Astrocyte (in vitro differentiated cells and primary cell): ENCODE results near the gene TARBP2. TPM values are rescaled to one million over a fixed set of nuclear protein-coding genes. Genes with fewer than 3 reads are reported as not detected.

ENCODE experiments used
- DNase-seq: peaks from one replicate; pipeline ENCODE4 v3.0.0-alpha.2; 2010; ENCODE audit warnings: low read depth
- FAIRE-seq: peaks from 2 replicates; lab custom pipeline; 2011; peaks lifted over from hg19 to GRCh38; lab: Jason Lieb, UNC
- H2AFZ ChIP-seq: 2 replicates; pipeline ENCODE4 v1.6.0; 2012; ENCODE audit warnings: low read depth, low read length, inconsistent platforms
- H3K27ac ChIP-seq: 2 replicates; pipeline ENCODE4 v1.5.1; 2011; ENCODE audit warnings: low read depth, low read length, inconsistent platforms
- H3K27me3 ChIP-seq: 2 replicates; pipeline ENCODE4 v1.6.0; 2011; ENCODE audit warnings: low read length, inconsistent platforms; ENCODE audit not compliant: insufficient read depth
- H3K36me3 ChIP-seq: 2 replicates; pipeline ENCODE4 v1.5.1; 2011; ENCODE audit warnings: low read length, inconsistent platforms; ENCODE audit not compliant: insufficient read depth
- H3K4me1 ChIP-seq: 2 replicates; pipeline ENCODE4 v1.5.1; 2011; ENCODE audit warnings: low read length, inconsistent platforms; ENCODE audit not compliant: insufficient read depth
- H3K4me2 ChIP-seq: 2 replicates; pipeline ENCODE4 v1.6.0; 2012; ENCODE audit warnings: low read length, inconsistent platforms
- H3K4me3 ChIP-seq: 2 replicates; pipeline ENCODE4 v1.5.1; 2011; ENCODE audit warnings: low read depth, mild to moderate bottlenecking, low read length, inconsistent platforms; ENCODE audit not compliant: insufficient read depth
- H3K79me2 ChIP-seq: 2 replicates; pipeline ENCODE4 v1.6.0; 2012; ENCODE audit warnings: mild to moderate bottlenecking, low read length, inconsistent platforms; ENCODE audit not compliant: insufficient read depth
- H3K9ac ChIP-seq: 2 replicates; pipeline ENCODE4 v1.6.0; 2012; ENCODE audit warnings: mild to moderate bottlenecking, low read length, inconsistent platforms
- H3K9me3 ChIP-seq: 2 replicates; pipeline ENCODE4 v1.5.1; 2012; ENCODE audit warnings: low read depth, mild to moderate bottlenecking, low read length, inconsistent platforms; ENCODE audit not compliant: insufficient read depth
- H4K20me1 ChIP-seq: 2 replicates; pipeline ENCODE4 v1.6.0; 2012; ENCODE audit warnings: low read length, inconsistent platforms; ENCODE audit not compliant: insufficient read depth
- H3K27ac Mint-ChIP-seq: one replicate; pipeline ENCODE4 v1.8.0; 2021; ENCODE audit warnings: mild to moderate bottlenecking, mixed read lengths; ENCODE audit not compliant: unreplicated experiment
- H3K27me3 Mint-ChIP-seq: one replicate; pipeline ENCODE4 v1.8.0; 2021; ENCODE audit warnings: low read depth, mixed read lengths; ENCODE audit not compliant: unreplicated experiment
- H3K36me3 Mint-ChIP-seq: one replicate; pipeline ENCODE4 v1.8.0; 2021; ENCODE audit warnings: low read depth, mixed read lengths; ENCODE audit not compliant: unreplicated experiment
- H3K4me1 Mint-ChIP-seq: one replicate; pipeline ENCODE4 v1.8.0; 2021; ENCODE audit warnings: low read depth, mixed read lengths; ENCODE audit not compliant: unreplicated experiment
- H3K4me3 Mint-ChIP-seq: one replicate; pipeline ENCODE4 v1.8.0; 2021; ENCODE audit warnings: mild to moderate bottlenecking, moderate library complexity, mixed read lengths; ENCODE audit not compliant: unreplicated experiment
- H3K9me3 Mint-ChIP-seq: one replicate; pipeline ENCODE4 v1.8.0; 2021; ENCODE audit warnings: mild to moderate bottlenecking, mixed read lengths; ENCODE audit not compliant: unreplicated experiment
- CTCF ChIP-seq: IDR thresholded peaks from 2 replicates; pipeline ENCODE4 v1.5.1; 2011; ENCODE audit warnings: low read depth, mild to moderate bottlenecking, inconsistent platforms, low read length, moderate library complexity; ENCODE audit not compliant: insufficient read depth
- EZH2 ChIP-seq: IDR thresholded peaks from 2 replicates; pipeline ENCODE4 v1.6.1; 2012; ENCODE audit warnings: mild to moderate bottlenecking, low read length, inconsistent platforms; ENCODE audit not compliant: insufficient read depth
- total RNA-seq: library from RNA; stranded (reverse); gene quantifications from 2 replicates; pipeline ENCODE4 v1.2.1, GENCODE V29; 2021

The TARBP2 gene
- total RNA-seq, 1 donor from 2014 or later, result 51.1 TPM

- Histone ChIP-seq H4K20me1 (no peaks in the 10 kb centered on the region), H3K27ac (no peak overlapping the region), H3K4me2 (no peak overlapping the region), H3K9ac (no peak overlapping the region), H3K9me3 (no peaks in the 10 kb centered on the region), H3K4me3 (no peak overlapping the region), H3K27me3 (no peaks in the 10 kb centered on the region), H3K4me1 (no peaks in the 10 kb centered on the region), H3K36me3 (peaks cover 50% of the 10 kb centered on the region), H2AFZ (no peak overlapping the region), H3K79me2 (no peaks in the 10 kb centered on the region)
- H3K36me3 Mint-ChIP-seq, result peaks cover 13% of the 10 kb centered on the region
- DNase-seq (no peak), FAIRE-seq (no peak)
- H3K9me3 Mint-ChIP-seq, result no peaks in the 10 kb centered on the region
- H3K4me3 Mint-ChIP-seq, result no peak overlapping the region
- peaks cover 2% of the 10 kb centered on the region for H3K4me1 Mint-ChIP-seq
- no peak overlapping the region for H3K27ac Mint-ChIP-seq
- H3K27me3 Mint-ChIP-seq, result no peaks in the 10 kb centered on the region
- TF ChIP-seq EZH2 (no peak), CTCF (no peak)
These were observed 12.8 kb downstream of the TARBP2 start for GRCh38 chr12:53513712-53514410.

GRCh38 chr12:53514628-53515290, 13.7 kb downstream of the TARBP2 start:
- FAIRE-seq (no peak), DNase-seq (no peak)
- Histone ChIP-seq H3K4me2 (no peak overlapping the region), H3K9ac (no peak overlapping the region), H3K4me1 (no peaks in the 10 kb centered on the region), H3K79me2 (no peaks in the 10 kb centered on the region), H3K36me3 (peaks cover 50% of the 10 kb centered on the region), H3K27ac (no peak overlapping the region), H2AFZ (no peak overlapping the region), H3K9me3 (no peaks in the 10 kb centered on the region), H3K4me3 (no peak overlapping the region), H4K20me1 (no peaks in the 10 kb centered on the region), H3K27me3 (no peaks in the 10 kb centered on the region)
- TF ChIP-seq EZH2 (no peak), CTCF (no peak)
- peaks cover 2% of the 10 kb centered on the region for H3K4me1 Mint-ChIP-seq
- no peaks in the 10 kb centered on the region for H3K27me3 Mint-ChIP-seq
- H3K27ac Mint-ChIP-seq, result no peak overlapping the region
- peaks cover 13% of the 10 kb centered on the region for H3K36me3 Mint-ChIP-seq
- no peak overlapping the region for H3K4me3 Mint-ChIP-seq
- H3K9me3 Mint-ChIP-seq, result no peaks in the 10 kb centered on the region

- no peak overlapping the region for H3K27ac ChIP-seq
- no peaks in the 10 kb centered on the region for H3K79me2 ChIP-seq
- Mint-ChIP-seq H3K27ac (no peak overlapping the region), H3K9me3 (no peaks in the 10 kb centered on the region), H3K27me3 (no peaks in the 10 kb centered on the region), H3K4me1 (peaks cover 2% of the 10 kb centered on the region), H3K36me3 (peaks cover 13% of the 10 kb centered on the region), H3K4me3 (no peak overlapping the region)
- no peaks in the 10 kb centered on the region for H4K20me1 ChIP-seq
- no peak overlapping the region for H3K4me3 ChIP-seq
- DNase-seq (no peak), FAIRE-seq (no peak)
- H3K27me3 ChIP-seq, result no peaks in the 10 kb centered on the region
- no peak overlapping the region for H3K4me2 ChIP-seq
- no peak overlapping the region for H2AFZ ChIP-seq
- H3K9me3 ChIP-seq, result no peaks in the 10 kb centered on the region
- TF ChIP-seq CTCF (no peak), EZH2 (no peak)
- H3K36me3 ChIP-seq, result peaks cover 55% of the 10 kb centered on the region
- H3K4me1 ChIP-seq, result no peaks in the 10 kb centered on the region
- H3K9ac ChIP-seq, result no peak overlapping the region
These were observed 14.2 kb downstream of the TARBP2 start for GRCh38 chr12:53515291-53515680.
